WTC11 (cell line): ENCODE measurements around the gene OR8G1. TPM values are rescaled to one million over a fixed set of nuclear protein-coding genes. Genes with fewer than 3 reads are reported as not detected.
A peak's percentile ranks its signal among the peaks of the same experiment; 100 is the strongest.

Source experiments
- ATAC-seq: fragments of 200-7000 bp; cut with Tn5 transposase; 2 replicates; pipeline ENCODE4 v1.10.0; 2021; ENCODE audit warnings: mild to moderate bottlenecking, moderate library complexity
- CTCF ChIA-PET: fragments of 300-600 bp; sonication (Branson Sonifier 250); formaldehyde crosslinking; loops from one replicate; lab custom pipeline; 2021; ENCODE audit warnings: antibody characterized with exemption; lab: Charles Lee
- POLR2A ChIA-PET: fragments of 350-600 bp; sonication (Branson Sonifier 250); formaldehyde crosslinking; loops from one replicate; lab custom pipeline; 2021; ENCODE audit warnings: antibody characterized with exemption; lab: Charles Lee
- DNase-seq: peaks from one replicate; pipeline ENCODE4 v3.0.0; 2021; ENCODE audit warnings: low spot score
- H3K27ac Mint-ChIP-seq: 2 replicates; pipeline ENCODE4 v1.8.0; 2021; ENCODE audit warnings: mixed read lengths
- H3K27me3 Mint-ChIP-seq: 2 replicates; pipeline ENCODE4 v1.8.0; 2021; ENCODE audit warnings: low read depth, mild to moderate bottlenecking, moderate library complexity, mixed read lengths
- H3K36me3 Mint-ChIP-seq: 2 replicates; pipeline ENCODE4 v1.8.0; 2021; ENCODE audit warnings: mixed read lengths
- H3K4me1 Mint-ChIP-seq: 2 replicates; pipeline ENCODE4 v1.8.0; 2022; ENCODE audit warnings: mixed read lengths
- H3K4me3 Mint-ChIP-seq: 2 replicates; pipeline ENCODE4 v1.8.0; 2021; ENCODE audit warnings: mild to moderate bottlenecking, moderate library complexity, mixed read lengths
- H3K9me3 Mint-ChIP-seq: 2 replicates; pipeline ENCODE4 v1.8.0; 2021; ENCODE audit warnings: mixed read lengths
- ATF1 ChIP-seq: sonication (generic); formaldehyde crosslinking; IDR thresholded peaks from 2 replicates; pipeline ENCODE4 v1.8.1; 2023; ENCODE audit warnings: mild to moderate bottlenecking, moderate library complexity, missing genetic modification reagents
- ATF3 ChIP-seq: sonication (generic); formaldehyde crosslinking; conservative IDR thresholded peaks from 2 replicates; pipeline ENCODE4 v1.8.1; 2022; ENCODE audit warnings: mild to moderate bottlenecking, missing genetic modification reagents
- CREB1 ChIP-seq: sonication (generic); formaldehyde crosslinking; IDR thresholded peaks from 2 replicates; pipeline ENCODE4 v1.8.0; 2023; ENCODE audit warnings: mild to moderate bottlenecking, missing genetic modification reagents
- E2F1 ChIP-seq: sonication (generic); formaldehyde crosslinking; IDR thresholded peaks from 2 replicates; pipeline ENCODE4 v1.8.0; 2022; ENCODE audit warnings: mild to moderate bottlenecking, missing genetic modification reagents
- E2F4 ChIP-seq: sonication (generic); formaldehyde crosslinking; IDR thresholded peaks from 2 replicates; pipeline ENCODE4 v1.8.1; 2022; ENCODE audit warnings: low read depth, mild to moderate bottlenecking, moderate library complexity, missing genetic modification reagents, borderline replicate concordance
- EMX1 ChIP-seq: fragments of 250-450 bp; sonication (Bioruptor Pico); IDR thresholded peaks from 2 replicates; pipeline ENCODE4 v1.8.0; 2021; ENCODE audit warnings: mild to moderate bottlenecking
- ESRRA ChIP-seq: sonication (generic); formaldehyde crosslinking; IDR thresholded peaks from 2 replicates; pipeline ENCODE4 v1.8.1; 2022; ENCODE audit warnings: mild to moderate bottlenecking, missing genetic modification reagents, borderline replicate concordance
- FOXP4 ChIP-seq: sonication (generic); formaldehyde crosslinking; IDR thresholded peaks from 2 replicates; pipeline ENCODE4 v1.8.0; 2022; ENCODE audit warnings: mild to moderate bottlenecking, missing genetic modification reagents
- NFE2L1 ChIP-seq: sonication (generic); formaldehyde crosslinking; IDR thresholded peaks from 2 replicates; pipeline ENCODE4 v1.8.1; 2023; ENCODE audit warnings: missing genetic modification reagents
- NR3C1 ChIP-seq: sonication (generic); formaldehyde crosslinking; conservative IDR thresholded peaks from 2 replicates; pipeline ENCODE4 v1.8.1; 2023; ENCODE audit warnings: low read depth, mild to moderate bottlenecking, missing genetic modification reagents
- OVOL2 ChIP-seq: fragments of 250-450 bp; sonication (Bioruptor Pico); IDR thresholded peaks from 2 replicates; pipeline ENCODE4 v1.9.0; 2021; ENCODE audit warnings: mild to moderate bottlenecking, borderline replicate concordance
- PRRX2 ChIP-seq: fragments of 250-450 bp; sonication (Bioruptor Pico); IDR thresholded peaks from 2 replicates; pipeline ENCODE4 v1.8.0; 2021; ENCODE audit warnings: mild to moderate bottlenecking
- SMAD3 ChIP-seq: sonication (generic); formaldehyde crosslinking; IDR thresholded peaks from 2 replicates; pipeline ENCODE4 v1.8.0; 2022; ENCODE audit warnings: missing genetic modification reagents, mild to moderate bottlenecking, borderline replicate concordance
- SMAD4 ChIP-seq: sonication (generic); formaldehyde crosslinking; IDR thresholded peaks from 2 replicates; pipeline ENCODE4 v1.8.0; 2022; ENCODE audit warnings: mild to moderate bottlenecking, missing genetic modification reagents
- STAT6 ChIP-seq: sonication (generic); formaldehyde crosslinking; conservative IDR thresholded peaks from 2 replicates; pipeline ENCODE4 v1.8.1; 2023; ENCODE audit warnings: mild to moderate bottlenecking, low read depth, missing genetic modification reagents, moderate library complexity
- TP53 ChIP-seq: sonication (generic); formaldehyde crosslinking; IDR thresholded peaks from 2 replicates; pipeline ENCODE4 v1.8.1; 2023; ENCODE audit warnings: mild to moderate bottlenecking, missing genetic modification reagents
- ZNF121 ChIP-seq: sonication (generic); formaldehyde crosslinking; IDR thresholded peaks from 2 replicates; pipeline ENCODE4 v1.8.0; 2023; ENCODE audit warnings: missing genetic modification reagents
- ZNF416 ChIP-seq: fragments of 250-450 bp; sonication (Bioruptor Pico); IDR thresholded peaks from 2 replicates; pipeline ENCODE4 v1.9.0; 2021; ENCODE audit warnings: mild to moderate bottlenecking, inconsistent platforms
- ZNF512 ChIP-seq: sonication (generic); formaldehyde crosslinking; IDR thresholded peaks from 2 replicates; pipeline ENCODE4 v1.8.1; 2022; ENCODE audit warnings: missing genetic modification reagents, borderline replicate concordance
- ZNF532 ChIP-seq: fragments of 250-450 bp; sonication (Bioruptor Pico); IDR thresholded peaks from 2 replicates; pipeline ENCODE4 v1.9.0; 2021; ENCODE audit warnings: mild to moderate bottlenecking, borderline replicate concordance
- ZSCAN18 ChIP-seq: fragments of 250-450 bp; sonication (Bioruptor Pico); IDR thresholded peaks from 2 replicates; pipeline ENCODE4 v2.1.2; 2022; ENCODE audit warnings: mild to moderate bottlenecking, moderate library complexity
- total RNA-seq: library from RNA; stranded (reverse); gene quantifications from 3 replicates; pipeline ENCODE4 v1.2.3, GENCODE V29; 2021

The OR8G1 gene
- total RNA-seq, 1 experiment from 2014 or later: not detected

GRCh38 chr11:124202951-124203350 lies 37.9 kb upstream of the OR8G1 start (continued):
- TF ChIP-seq ZNF532: no peak
- TF ChIP-seq ZNF512 (CRISPR knock-in tag): no peak
- no peak for TF ChIP-seq STAT6 (CRISPR knock-in tag)
- TF ChIP-seq ATF1 (CRISPR knock-in tag): no peak
- TF ChIP-seq PRRX2 (CRISPR knock-in tag): no peak
- no peak for TF ChIP-seq ATF3 (CRISPR knock-in tag)

- Mint-ChIP-seq H3K27me3 (no peaks in the 10 kb centered on the region), H3K27ac (no peak overlapping the region), H3K4me1 (no peaks in the 10 kb centered on the region), H3K4me3 (no peak overlapping the region), H3K36me3 (no peaks in the 10 kb centered on the region), H3K9me3 (no peaks in the 10 kb centered on the region)
- peak; percentile 22; the same call in 1 of the 2 replicates for ATAC-seq
- ChIA-PET POLR2A (no interaction called here), CTCF (interaction anchor here (0.6 to 1.3 kb wide), 2 partner anchors 9 to 132 kb away, joined by 3 to 6 read pairs; no protein-coding TSS in a partner anchor)
- no peak for TF ChIP-seq E2F4 (CRISPR knock-in tag)
- no peak for TF ChIP-seq ZNF416 (CRISPR knock-in tag)
- no peak for TF ChIP-seq OVOL2 (CRISPR knock-in tag)
- no peak for TF ChIP-seq ZSCAN18 (CRISPR knock-in tag)
- no peak for TF ChIP-seq SMAD4 (CRISPR knock-in tag)
- no peak for TF ChIP-seq NFE2L1
- TF ChIP-seq EMX1 (CRISPR knock-in tag): no peak
- no peak for TF ChIP-seq SMAD3 (CRISPR knock-in tag)
- no peak for TF ChIP-seq CREB1
- no peak for TF ChIP-seq E2F1
- TF ChIP-seq TP53 (CRISPR knock-in tag): no peak
- TF ChIP-seq FOXP4: no peak
- TF ChIP-seq ZNF121: no peak
- TF ChIP-seq ESRRA (CRISPR knock-in tag): no peak
- TF ChIP-seq NR3C1 (CRISPR knock-in tag): no peak
- no peak for DNase-seq
Measured at GRCh38 chr11:124204008-124204407, 36.9 kb upstream of the OR8G1 start.
